Parathyroid adenoma (tissue), 2 donors: ENCODE measurements around the gene BEST2.

Source experiments
- H2AFZ ChIP-seq: fragments of 300-600 bp; sonication (generic); one replicate; pipeline ENCODE4 v1.7.0; 2017; ENCODE audit warnings: antibody characterized with exemption, mild to moderate bottlenecking
- H3K27ac ChIP-seq: fragments of 300-600 bp; sonication (generic); one replicate; pipeline ENCODE4 v1.7.0; 2017
- H3K27me3 ChIP-seq: fragments of 300-600 bp; sonication (generic); one replicate; pipeline ENCODE4 v1.7.0; 2017; ENCODE audit warnings: low read length; ENCODE audit not compliant: control insufficient read depth, insufficient read depth
- H3K36me3 ChIP-seq: fragments of 300-600 bp; sonication (generic); one replicate; pipeline ENCODE4 v1.7.0; 2017; ENCODE audit warnings: low read length; ENCODE audit not compliant: control insufficient read depth, insufficient read depth
- H3K4me1 ChIP-seq: fragments of 300-600 bp; sonication (generic); one replicate; pipeline ENCODE4 v1.7.0; 2017; ENCODE audit warnings: control low read depth
- H3K4me2 ChIP-seq: fragments of 300-600 bp; sonication (generic); one replicate; pipeline ENCODE4 v1.7.0; 2017; ENCODE audit warnings: low read length
- H3K4me3 ChIP-seq: fragments of 300-600 bp; sonication (generic); one replicate; pipeline ENCODE4 v1.7.0; 2017; ENCODE audit warnings: low read depth, low read length
- H3K79me2 ChIP-seq: fragments of 300-600 bp; sonication (generic); one replicate; pipeline ENCODE4 v1.7.0; 2017; ENCODE audit warnings: control low read depth
- H3K9ac ChIP-seq: fragments of 300-600 bp; sonication (generic); one replicate; pipeline ENCODE4 v1.7.0; 2017; ENCODE audit warnings: mild to moderate bottlenecking
- H3K9me3 ChIP-seq: fragments of 300-600 bp; sonication (generic); one replicate; pipeline ENCODE4 v1.7.0; 2017; ENCODE audit warnings: low read length; ENCODE audit not compliant: control insufficient read depth
- CTCF ChIP-seq: fragments of 300-600 bp; sonication (generic); IDR thresholded peaks from one replicate; pipeline ENCODE4 v1.7.0; 2017; ENCODE audit warnings: antibody characterized with exemption, mild to moderate bottlenecking
- donor health status: primary hyperparathyroidism.

Gene BEST2

GRCh38 chr19:12770922-12771321 lies 19.3 kb downstream of the BEST2 start:
- no peak for TF ChIP-seq CTCF
- Histone ChIP-seq H3K27me3 (no peaks in the 10 kb centered on the region), H3K27ac (no peak overlapping the region), H3K4me1 (peaks cover 4% of the 10 kb centered on the region), H3K4me2 (no peak overlapping the region), H3K9me3 (no peaks in the 10 kb centered on the region), H3K9ac (no peak overlapping the region), H3K79me2 (peaks cover 2% of the 10 kb centered on the region), H3K36me3 (no peaks in the 10 kb centered on the region), H3K4me3 (no peak overlapping the region), H2AFZ (no peak overlapping the region)

GRCh38 chr19:12772323-12772722 lies 20.7 kb downstream of the BEST2 start:
- H3K36me3 ChIP-seq, result no peaks in the 10 kb centered on the region
- no peak overlapping the region for H3K4me2 ChIP-seq
- H2AFZ ChIP-seq, result no peak overlapping the region
- H3K4me3 ChIP-seq, result no peak overlapping the region
- no peak overlapping the region for H3K9ac ChIP-seq
- no peaks in the 10 kb centered on the region for H3K9me3 ChIP-seq
- TF ChIP-seq CTCF, result no peak
- H3K27ac ChIP-seq, result no peak overlapping the region
- H3K27me3 ChIP-seq, result no peaks in the 10 kb centered on the region
- peaks cover 6% of the 10 kb centered on the region for H3K4me1 ChIP-seq
- peaks cover 2% of the 10 kb centered on the region for H3K79me2 ChIP-seq

- peaks cover 2% of the 10 kb centered on the region for H3K79me2 ChIP-seq
- no peaks in the 10 kb centered on the region for H3K36me3 ChIP-seq
- no peak overlapping the region for H3K27ac ChIP-seq
- no peak overlapping the region for H3K9ac ChIP-seq
- H3K4me1 ChIP-seq, result peaks cover 12% of the 10 kb centered on the region
- no peak overlapping the region for H3K4me2 ChIP-seq
- TF ChIP-seq CTCF, result peak; percentile 16
- no peak overlapping the region for H3K4me3 ChIP-seq
- H3K27me3 ChIP-seq, result no peaks in the 10 kb centered on the region
- no peak overlapping the region for H2AFZ ChIP-seq
- H3K9me3 ChIP-seq, result no peaks in the 10 kb centered on the region
These were observed 22.0 kb downstream of the BEST2 start for GRCh38 chr19:12773571-12773970.

GRCh38 chr19:12774588-12775555 lies 23.3 kb downstream of the BEST2 start, which contains the start of gene HOOK2:
TSS of gene HOOK2 (minus strand) at chr19:12775552. CDS start at chr19:12775449, 103 bp downstream.
- Histone ChIP-seq H3K27ac (peak within 1 kb of the TSS; percentile 99), H3K9ac (peak within 1 kb of the TSS; percentile 55), H3K36me3 (no peaks in the 10 kb centered on the region), H3K4me1 (peaks cover 16% of the 10 kb centered on the region), H2AFZ (peak within 1 kb of the TSS; percentile 81), H3K27me3 (no peaks in the 10 kb centered on the region), H3K79me2 (peaks cover 2% of the 10 kb centered on the region), H3K9me3 (no peaks in the 10 kb centered on the region), H3K4me2 (peak within 1 kb of the TSS; percentile 78), H3K4me3 (peak within 1 kb of the TSS; percentile 75)
- TF ChIP-seq CTCF, result no peak
